HFFc6 (cell line): ENCODE data around the gene LRWD1. TPM values are rescaled to one million over a fixed set of nuclear protein-coding genes. Genes with fewer than 3 reads are reported as not detected.
A peak's percentile ranks its signal among the peaks of the same experiment; 100 is the strongest.
"Not testable (repeated sequence)": the region's sequence is repeated elsewhere in the genome, so short reads cannot be mapped to it uniquely, and the experiment has no call there.

Experiments used
- DNase-seq: peaks from one replicate; pipeline ENCODE4 v3.0.0-alpha.2; 2018
- H3K27ac Mint-ChIP-seq: 2 replicates; pipeline ENCODE4 v1.8.0; 2020; ENCODE audit warnings: mild to moderate bottlenecking, mixed read lengths
- H3K27me3 Mint-ChIP-seq: 2 replicates; pipeline ENCODE4 v1.8.0; 2021; ENCODE audit warnings: mild to moderate bottlenecking, moderate library complexity, mixed read lengths; ENCODE audit not compliant: insufficient read depth
- H3K36me3 Mint-ChIP-seq: 2 replicates; pipeline ENCODE4 v1.8.0; 2021; ENCODE audit warnings: low read depth, mixed read lengths
- H3K4me1 Mint-ChIP-seq: 2 replicates; pipeline ENCODE4 v1.8.0; 2020; ENCODE audit warnings: low read depth, mixed read lengths
- H3K4me3 Mint-ChIP-seq: 2 replicates; pipeline ENCODE4 v1.8.0; 2020; ENCODE audit warnings: mild to moderate bottlenecking, moderate library complexity, mixed read lengths
- H3K9me3 Mint-ChIP-seq: 2 replicates; pipeline ENCODE4 v1.8.0; 2020; ENCODE audit warnings: mild to moderate bottlenecking, mixed read lengths
- microRNA-seq: library from miRNA; unstranded; fragments of <30 nt; microRNA quantifications from one replicate; pipeline ENCODE4, GENCODE V29; 2019
- total RNA-seq, 6 experiments: library from RNA; stranded (reverse); fragmentation: NEBNext Ultra II Directional; extraction: Animal tissue kit (Norgen Biotek cat#: 25700); gene quantifications; 2 replicates in 1 of 6; 3 replicates in 5 of 6; pipeline ENCODE4 v1.2.3, GENCODE V29; 2021

The LRWD1 gene
- total RNA-seq, 6 experiments from 2014 or later: 19.4 to 28.2 (median 23.0) TPM

GRCh38 chr7:102516951-102517350 is 52.2 kb downstream of the LRWD1 start:
- H3K4me1 Mint-ChIP-seq, H3K4me3 Mint-ChIP-seq, H3K27ac Mint-ChIP-seq, DNase-seq, H3K9me3 Mint-ChIP-seq, H3K27me3 Mint-ChIP-seq, H3K36me3 Mint-ChIP-seq: not testable (repeated sequence)

- not testable (repeated sequence) for H3K27me3 Mint-ChIP-seq, H3K36me3 Mint-ChIP-seq, H3K4me3 Mint-ChIP-seq, DNase-seq, H3K27ac Mint-ChIP-seq, H3K9me3 Mint-ChIP-seq, H3K4me1 Mint-ChIP-seq
Measured at GRCh38 chr7:102517550-102518147, 52.9 kb downstream of the LRWD1 start, which contains the start of gene RASA4B. Gene RASA4B, minus strand, starts transcription at chr7:102517777. Its CDS starts 67 bp downstream, at chr7:102517710.

GRCh38 chr7:102520797-102521196 is 56.0 kb downstream of the LRWD1 start:
- not testable (repeated sequence) for H3K4me3 Mint-ChIP-seq, H3K4me1 Mint-ChIP-seq, H3K9me3 Mint-ChIP-seq, H3K27ac Mint-ChIP-seq, H3K27me3 Mint-ChIP-seq, H3K36me3 Mint-ChIP-seq
- peak; percentile 50 for DNase-seq

Small RNAs within 50 kb of the gene (microRNA-seq; reads per million reads assigned to microRNA genes)
- 8.5 reads per million, percentile 5 among the genes with 10 or more reads in this experiment for gene MIR4467
- gene MIR5090: 13.9 reads per million, percentile 17 among the genes with 10 or more reads in this experiment

Other genes starting within 250 kb of the LRWD1 start
- gene SH2B2, start 178.1 kb upstream of the LRWD1 start, total RNA-seq: 1 to 10 TPM; 1.2 to 3.2 (median 1.6) TPM
- not detected for gene SPDYE6, start 108.5 kb upstream of the LRWD1 start, total RNA-seq
- gene PRKRIP1, start 68.6 kb upstream of the LRWD1 start, total RNA-seq: 10 to 100 TPM; 18.8 to 24.7 (median 20.4) TPM
- gene ORAI2, start 31.4 kb upstream of the LRWD1 start, total RNA-seq: 10 to 100 TPM; 49.4 to 72.5 (median 54.9) TPM
- 10 to 100 TPM in 3 of 6 experiments, 1 to 10 TPM in 3; 9.6 to 11.0 (median 10.0) TPM for gene ALKBH4, start 121 bp upstream of the LRWD1 start, total RNA-seq
- 10 to 100 TPM; 61.8 to 76.5 (median 66.0) TPM for gene POLR2J, start 13.9 kb downstream of the LRWD1 start, total RNA-seq
- 10 to 100 TPM; 16.4 to 26.2 (median 20.2) TPM for gene RASA4B, start 52.8 kb downstream of the LRWD1 start, total RNA-seq
- 1 to 10 TPM; 6.0 to 9.8 (median 7.6) TPM for gene UPK3BL2, start 78.7 kb downstream of the LRWD1 start, total RNA-seq
- not detected for gene SPDYE2, start 86.2 kb downstream of the LRWD1 start, total RNA-seq
- gene POLR2J3, start 107.6 kb downstream of the LRWD1 start, total RNA-seq: 10 to 100 TPM; 18.4 to 31.6 (median 20.1) TPM
- 10 to 100 TPM; 53.9 to 79.9 (median 55.9) TPM for gene RASA4, start 151.8 kb downstream of the LRWD1 start, total RNA-seq
- 10 to 100 TPM in 4 of 6 experiments, 1 to 10 TPM in 2; 3.6 to 14.3 (median 10.9) TPM for gene UPK3BL1, start 177.8 kb downstream of the LRWD1 start, total RNA-seq
- gene SPDYE2B, start 185.3 kb downstream of the LRWD1 start, total RNA-seq: not detected
- 1 to 10 TPM; 6.3 to 8.4 (median 7.6) TPM for gene POLR2J2, start 206.7 kb downstream of the LRWD1 start, total RNA-seq